Gastroesophageal sphincter (tissue), 4 donors: Measurements from ENCODE around the gene ARMC9. TPM values are rescaled to one million over a fixed set of nuclear protein-coding genes. Genes with fewer than 3 reads are reported as not detected.
"Not testable (repeated sequence)": the region's sequence is repeated elsewhere in the genome, so short reads cannot be mapped to it uniquely, and the experiment has no call there.

Source experiments
- ATAC-seq: fragments of 150-250 bp; one replicate; pipeline ENCODE4 v1.9.1; 2016; ENCODE audit warnings: mild to moderate bottlenecking, moderate library complexity
- H3K27ac ChIP-seq, 4 donors: fragments of 200-600 bp; sonication (generic) in 3 of 4; 1 replicate in 3 of 4; 2 replicates in 1 of 4; pipeline ENCODE4 v1.5.1; 2016 to 2019
- H3K27me3 ChIP-seq: fragments of 200-600 bp; sonication (generic); one replicate; pipeline ENCODE4 v1.5.1; 2019
- H3K36me3 ChIP-seq, 2 donors: fragments of 200-600 bp; sonication (generic); one replicate each; pipeline ENCODE4 v1.5.1; 2019; ENCODE audit warnings: control low read depth in 1 of 2
- H3K4me1 ChIP-seq, 3 donors: fragments of 200-600 bp; sonication (generic); 1 replicate in 2 of 3; 2 replicates in 1 of 3; pipeline ENCODE4 v1.5.1; 2016 to 2019; ENCODE audit warnings: control low read depth in 2 of 3
- H3K4me3 ChIP-seq, 2 donors: fragments of 200-600 bp; sonication (generic); one replicate each; pipeline ENCODE4 v1.5.1; 2019; ENCODE audit warnings: mild to moderate bottlenecking in 1 of 2, moderate library complexity in 1 of 2
- H3K9me3 ChIP-seq, 3 donors: fragments of 200-600 bp; sonication (generic); one replicate each; pipeline ENCODE4 v1.5.1; 2017 to 2019; ENCODE audit warnings: control low read depth in 2 of 3
- EP300 ChIP-seq: sonication (generic); formaldehyde crosslinking; IDR thresholded peaks from one replicate; pipeline ENCODE4 v1.6.1; 2017; ENCODE audit warnings: antibody characterized with exemption, mild to moderate bottlenecking
- POLR2A ChIP-seq, 2 donors: fragments of 450-650 bp; IDR thresholded peaks; one replicate each; pipeline ENCODE4 v1.6.1; 2017; ENCODE audit warnings: antibody characterized with exemption in 2 of 2, mild to moderate bottlenecking in 2 of 2, moderate library complexity in 1 of 2
- POLR2AphosphoS5 ChIP-seq: sonication (generic); formaldehyde crosslinking; IDR thresholded peaks from one replicate; pipeline ENCODE4 v1.6.1; 2017; ENCODE audit warnings: antibody characterized with exemption
- WGBS, 2 donors: methylation state at CpG; one replicate each; pipeline ENCODE4 v1.1.5; 2018; ENCODE audit warnings: low coverage in 1 of 2; 5-methylcytosine and 5-hydroxymethylcytosine counted together
- total RNA-seq, 4 donors: library from RNA; depleted of rRNA; stranded (reverse); fragments of >200 nt; gene quantifications; one replicate each; pipeline ENCODE4 v1.1.0, GENCODE V29; 2016
- TF ChIP-seq, protein P1 (sequence below), 4 experiments: fragments of 200-600 bp in 2 of 4; fragments of 450-650 bp in 2 of 4; sonication (generic) in 1 of 4; IDR thresholded peaks; one replicate each; pipeline ENCODE4 v1.5.1; 2017 to 2019; ENCODE audit warnings: antibody characterized with exemption in 4 of 4, mild to moderate bottlenecking in 2 of 4, moderate library complexity in 2 of 4

ARMC9 gene
- total RNA-seq, 4 donors from 2014 or later, result 69.6 to 298 (median 152) TPM

- Histone ChIP-seq H3K4me1 (peaks cover 0 to 6% (median 0%) of the 10 kb centered on the region in 3 donors), H3K4me3 (no peak overlapping the region), H3K27me3 (no peaks in the 10 kb centered on the region), H3K36me3 (peaks cover 0 to 77% of the 10 kb centered on the region in 2 donors), H3K9me3 (no peaks in the 10 kb centered on the region), H3K27ac (no peak overlapping the region)
- 85 to 94% methylated on average over 7 to 8 of the region's 8 CpGs for WGBS, 2 donors
- TF ChIP-seq POLR2AphosphoS5 (no peak), EP300 (no peak), POLR2A (IDR thresholded peaks at IDR 0.05) (no peak)
- TF ChIP-seq, protein P1, sequence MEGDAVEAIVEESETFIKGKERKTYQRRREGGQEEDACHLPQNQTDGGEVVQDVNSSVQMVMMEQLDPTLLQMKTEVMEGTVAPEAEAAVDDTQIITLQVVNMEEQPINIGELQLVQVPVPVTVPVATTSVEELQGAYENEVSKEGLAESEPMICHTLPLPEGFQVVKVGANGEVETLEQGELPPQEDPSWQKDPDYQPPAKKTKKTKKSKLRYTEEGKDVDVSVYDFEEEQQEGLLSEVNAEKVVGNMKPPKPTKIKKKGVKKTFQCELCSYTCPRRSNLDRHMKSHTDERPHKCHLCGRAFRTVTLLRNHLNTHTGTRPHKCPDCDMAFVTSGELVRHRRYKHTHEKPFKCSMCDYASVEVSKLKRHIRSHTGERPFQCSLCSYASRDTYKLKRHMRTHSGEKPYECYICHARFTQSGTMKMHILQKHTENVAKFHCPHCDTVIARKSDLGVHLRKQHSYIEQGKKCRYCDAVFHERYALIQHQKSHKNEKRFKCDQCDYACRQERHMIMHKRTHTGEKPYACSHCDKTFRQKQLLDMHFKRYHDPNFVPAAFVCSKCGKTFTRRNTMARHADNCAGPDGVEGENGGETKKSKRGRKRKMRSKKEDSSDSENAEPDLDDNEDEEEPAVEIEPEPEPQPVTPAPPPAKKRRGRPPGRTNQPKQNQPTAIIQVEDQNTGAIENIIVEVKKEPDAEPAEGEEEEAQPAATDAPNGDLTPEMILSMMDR (IDR thresholded peaks at IDR 0.05), result no peak
- no peak for ATAC-seq
Measured at GRCh38 chr2:231298091-231298490, 99.7 kb downstream of the ARMC9 start.

GRCh38 chr2:231299267-231299666 is 100.8 kb downstream of the ARMC9 start:
- Histone ChIP-seq H3K27ac (no peak overlapping the region), H3K4me1 (peaks cover 0 to 6% (median 0%) of the 10 kb centered on the region in 3 donors), H3K9me3 (no peaks in the 10 kb centered on the region), H3K27me3 (no peaks in the 10 kb centered on the region), H3K36me3 (peaks cover 0 to 74% of the 10 kb centered on the region in 2 donors), H3K4me3 (no peak overlapping the region)
- no peak for ATAC-seq
- TF ChIP-seq EP300 (no peak), POLR2A (IDR thresholded peaks at IDR 0.05) (no peak)
- TF ChIP-seq, protein P1 (IDR thresholded peaks at IDR 0.05), result no peak
- WGBS, 2 donors, result 78 to 84% methylated on average over 5 to 7 of the region's 7 CpGs

DNA sequence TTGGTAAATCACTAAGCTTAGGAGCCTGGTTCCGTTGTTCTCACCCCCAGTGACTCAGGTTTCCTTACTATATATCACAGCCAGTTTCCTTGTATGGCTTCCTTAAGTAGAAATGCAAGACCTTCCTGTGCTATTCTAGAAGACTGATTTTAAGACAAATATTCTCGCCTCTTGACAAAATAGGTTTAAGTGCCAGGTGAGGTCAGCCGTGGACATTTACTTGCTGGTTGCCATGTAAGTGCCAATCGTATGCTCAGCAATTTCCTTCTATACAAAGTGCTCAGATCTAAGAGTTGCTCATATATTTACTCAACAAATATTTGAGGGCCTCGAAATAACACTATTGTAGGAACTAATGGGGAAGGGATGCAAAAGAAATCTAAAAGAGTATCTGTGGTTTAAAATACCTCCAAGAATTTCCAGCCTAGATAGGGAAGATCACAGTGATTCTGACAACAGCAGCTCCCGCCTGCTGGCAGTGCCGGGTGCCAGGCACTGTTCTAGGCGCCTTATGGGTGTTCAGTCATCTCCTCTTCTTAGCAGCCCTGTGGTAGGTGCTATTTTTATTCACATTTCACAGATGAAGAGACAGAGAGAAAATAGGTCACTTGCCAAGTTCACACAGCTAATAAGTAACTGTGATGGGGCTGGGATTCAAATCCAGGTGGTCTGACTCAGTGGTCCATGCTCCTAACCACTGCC is 101.7 kb downstream of the ARMC9 start:
- H3K36me3 ChIP-seq, result peaks cover 0 to 66% of the 10 kb centered on the region in 2 donors
- H3K4me1 ChIP-seq, result peaks cover 0 to 6% (median 0%) of the 10 kb centered on the region in 3 donors
- no peak for TF ChIP-seq POLR2A (IDR thresholded peaks at IDR 0.05)
- TF ChIP-seq POLR2AphosphoS5, result no peak
- no peak for TF ChIP-seq EP300
- TF ChIP-seq, protein P1 (IDR thresholded peaks at IDR 0.05), result no peak
- ATAC-seq, result no peak
- H3K4me3 ChIP-seq, result no peak overlapping the region
- no peaks in the 10 kb centered on the region for H3K27me3 ChIP-seq
- 61 to 87% methylated on average over 6 to 8 of the region's 8 CpGs for WGBS, 2 donors
- H3K9me3 ChIP-seq, result no peaks in the 10 kb centered on the region
- no peak overlapping the region for H3K27ac ChIP-seq

DNA sequence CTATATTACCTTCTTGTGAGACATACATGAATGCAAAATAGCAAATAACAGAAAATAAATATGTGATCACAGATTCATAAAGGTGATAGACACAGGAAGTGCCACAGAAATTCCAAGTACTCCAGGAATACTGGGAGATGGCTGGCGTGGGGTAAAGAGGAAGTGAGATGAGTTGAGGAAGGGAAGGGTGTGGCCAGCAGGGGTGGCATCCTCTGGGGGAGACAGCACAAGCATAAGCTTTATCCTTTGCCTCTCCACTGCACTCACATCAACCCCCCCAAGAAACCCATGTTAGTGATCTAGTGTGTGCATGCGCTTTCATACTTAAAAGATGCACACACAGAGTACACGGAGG is 102.3 kb downstream of the ARMC9 start:
- peaks cover 0 to 61% of the 10 kb centered on the region in 2 donors for H3K36me3 ChIP-seq
- no peaks in the 10 kb centered on the region for H3K27me3 ChIP-seq
- H3K4me1 ChIP-seq, result peaks cover 0 to 6% (median 0%) of the 10 kb centered on the region in 3 donors
- no peak for ATAC-seq
- 82 to 91% methylated on average over 3 of the region's 3 CpGs for WGBS, 2 donors
- H3K27ac ChIP-seq, result no peak overlapping the region
- no peaks in the 10 kb centered on the region for H3K9me3 ChIP-seq
- no peak overlapping the region for H3K4me3 ChIP-seq
- TF ChIP-seq POLR2A (IDR thresholded peaks at IDR 0.05) (no peak), EP300 (no peak), POLR2AphosphoS5 (no peak)
- TF ChIP-seq, protein P1 (IDR thresholded peaks at IDR 0.05), result no peak

GRCh38 chr2:231304259-231304658 is 105.8 kb downstream of the ARMC9 start:
- not testable (repeated sequence) for H3K9me3 ChIP-seq, H3K27ac ChIP-seq, H3K27me3 ChIP-seq, ATAC-seq, H3K4me3 ChIP-seq, H3K4me1 ChIP-seq
- WGBS, 2 donors, result 83 to 93% methylated on average over 6 of the region's 6 CpGs
- H3K36me3 ChIP-seq, result peaks cover 0 to 39% of the 10 kb centered on the region in 2 donors
